Measurements from ENCODE around the gene RSPO4. TPM values are rescaled to one million over a fixed set of nuclear protein-coding genes. Genes with fewer than 3 reads are reported as not detected.

The RSPO4 gene
- total and polyA plus RNA-seq, 2 donors (not counting 3 experiments of a cell fraction or from before 2014, with no cell fraction given): not detected

DNA sequence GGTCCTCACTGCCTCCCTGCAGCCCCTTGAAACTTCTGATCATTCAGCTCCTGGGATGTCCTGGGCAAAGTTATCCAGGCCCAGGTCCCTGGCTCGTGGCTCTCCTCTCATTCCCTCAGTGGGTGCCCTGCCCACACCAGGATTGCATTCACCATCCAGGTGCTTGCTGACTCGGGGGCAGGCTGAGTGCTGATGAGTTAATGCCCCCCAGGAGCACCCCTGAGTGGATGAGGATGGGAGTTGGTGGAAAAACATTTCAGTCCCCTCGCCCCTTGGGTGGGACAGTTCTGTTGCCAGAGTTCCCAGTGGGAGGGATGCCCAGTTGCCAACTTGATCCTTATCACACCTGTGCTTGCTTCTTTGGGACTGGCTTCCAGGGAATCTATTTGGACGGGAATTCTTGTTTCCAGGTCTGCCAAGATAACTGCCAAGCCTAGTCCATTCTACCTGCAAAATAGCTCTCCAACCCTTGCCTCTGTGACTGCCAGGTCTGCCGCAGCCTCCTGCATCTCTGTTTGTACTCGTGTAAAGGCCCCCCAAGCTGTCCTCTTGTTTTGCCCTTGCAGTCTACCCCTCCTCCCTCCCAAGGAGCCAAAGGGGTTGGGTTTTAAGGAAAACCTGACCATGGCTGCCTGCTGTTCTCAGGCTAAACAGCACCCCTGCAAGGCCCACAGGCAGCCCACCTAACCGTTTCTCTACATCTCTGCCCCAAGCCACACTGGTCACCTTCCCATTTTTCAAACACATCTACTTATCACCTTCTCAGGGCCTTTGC, 11.6 kb upstream of the RSPO4 start:
- no peaks in the 10 kb centered on the region for H3K36me3 ChIP-seq (ENCODE audit: control insufficient read depth in 2 of 2, extremely low read depth in 1 of 2, insufficient read depth in 2 of 2, low read length in 2 of 2)
- FAIRE-seq (no peak), DNase-seq (ENCODE audit: low read depth, low spot score) (no peak)
- intact Hi-C loops (cut with micrococcal nuclease) (no loop called here), dilution Hi-C loops (cut with MboI; ENCODE audit: extremely low pct_ligation_motif_present, low sequenced_read_pairs) (no loop called here)
- no peaks in the 10 kb centered on the region for H3K9me3 ChIP-seq (replicated peaks; ENCODE audit: control insufficient read depth, insufficient read depth, low read length)
- H3K4me3 ChIP-seq (replicated peaks in 1 of 3; ENCODE audit: insufficient read depth in 1 of 3, low read depth in 1 of 3, low read length in 3 of 3): no peak overlapping the region
- CTCF ChIA-PET: no interaction called here
- POLR2A ChIA-PET: no interaction called here
- H3K27me3 ChIP-seq (ENCODE audit: control insufficient read depth in 2 of 2, insufficient read depth in 2 of 2, low read length in 2 of 2): no peaks in the 10 kb centered on the region
- H3K9me1 ChIP-seq (replicated peaks; ENCODE audit: control insufficient read depth, extremely low read depth, insufficient read depth, low read length): no peaks in the 10 kb centered on the region
- BruUV-seq (replicated peaks): no TSS peak
- H3K27ac ChIP-seq (ENCODE audit: insufficient read depth, low read depth, low read length): no peak overlapping the region
- H2AFZ ChIP-seq (ENCODE audit: low read depth, low read length): no peak overlapping the region
- TF ChIP-seq FOS (IDR thresholded peaks at IDR 0.05; ENCODE audit: borderline replicate concordance, insufficient read depth, low read length): no peak
- TF ChIP-seq, protein P1, sequence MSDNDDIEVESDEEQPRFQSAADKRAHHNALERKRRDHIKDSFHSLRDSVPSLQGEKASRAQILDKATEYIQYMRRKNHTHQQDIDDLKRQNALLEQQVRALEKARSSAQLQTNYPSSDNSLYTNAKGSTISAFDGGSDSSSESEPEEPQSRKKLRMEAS (IDR thresholded peaks at IDR 0.05; ENCODE audit: insufficient read depth, insufficient read length): no peak
- TF ChIP-seq POLR2A (IDR thresholded peaks at IDR 0.05; ENCODE audit: low read depth, low read length): no peak
- no peak for TF ChIP-seq GATA2 (IDR thresholded peaks at IDR 0.05; ENCODE audit: insufficient read depth, insufficient read length, low read depth, low read length)
- TF ChIP-seq POLR2AphosphoS5 (IDR thresholded peaks at IDR 0.05; ENCODE audit: insufficient read depth, low read depth, low read length): no peak
- H3K79me2 ChIP-seq (ENCODE audit: control insufficient read depth, insufficient read depth, low read length): no peaks in the 10 kb centered on the region
- no peaks in the 10 kb centered on the region for H3K4me1 ChIP-seq (ENCODE audit: control insufficient read depth, extremely low read depth, insufficient read depth, low read length)
- no peak overlapping the region for H3K4me2 ChIP-seq (ENCODE audit: insufficient read depth, low read length)
- H4K20me1 ChIP-seq (replicated peaks; ENCODE audit: control insufficient read depth, extremely low read depth, insufficient read depth, low read length): no peaks in the 10 kb centered on the region
- no peak overlapping the region for H3K9ac ChIP-seq (replicated peaks; ENCODE audit: extremely low read depth, insufficient read depth, low read length)

DNA sequence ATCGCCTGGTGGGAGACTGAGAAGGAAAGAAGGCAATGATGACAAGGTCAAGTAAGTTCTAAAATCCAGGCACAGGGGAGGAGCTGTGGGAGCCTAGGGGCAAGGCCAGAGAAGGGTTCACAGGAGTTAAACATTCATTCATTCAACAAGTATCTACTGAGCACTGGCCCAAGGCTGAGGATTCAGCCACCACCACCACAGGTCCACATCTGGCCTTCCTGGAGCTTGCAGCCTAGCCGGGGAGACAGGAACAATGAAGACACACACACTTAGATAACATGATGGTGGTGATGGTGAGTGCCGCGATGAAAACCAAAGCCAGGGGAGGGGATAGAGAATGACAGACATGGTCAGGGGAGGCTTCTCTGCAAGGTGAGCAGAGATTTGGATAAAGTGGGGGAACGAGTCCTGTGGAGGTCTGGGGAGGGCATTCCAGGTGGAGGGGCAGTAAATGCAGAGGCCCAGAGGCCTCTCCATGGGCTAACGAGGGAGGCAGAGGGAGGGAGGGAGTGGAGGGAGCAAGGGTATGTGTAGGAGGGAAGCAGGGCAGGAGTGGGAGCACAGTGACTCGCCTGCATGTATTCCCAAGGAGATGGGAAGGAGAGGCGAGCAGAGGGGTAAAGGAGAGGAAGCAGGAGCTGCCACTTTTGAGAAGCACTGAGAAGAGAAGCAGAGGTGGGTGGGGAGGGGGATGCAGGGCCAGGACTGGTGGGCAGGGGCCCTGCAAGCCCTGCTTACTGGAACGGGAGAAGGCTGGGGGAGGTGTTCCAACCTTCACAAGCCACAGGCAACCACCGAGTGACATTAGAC, 10.5 kb upstream of the RSPO4 start:
- FAIRE-seq: no peak

More for the DNA sequence above, 10.5 kb upstream of the RSPO4 start:
- no TSS peak for BruUV-seq (replicated peaks)
- POLR2A ChIA-PET: no interaction called here
- H3K9ac ChIP-seq (replicated peaks; ENCODE audit: extremely low read depth, insufficient read depth, low read length): no peak overlapping the region
- no peak for TF ChIP-seq MYC (IDR thresholded peaks at IDR 0.05; ENCODE audit: low read depth, low read length)
- no peak overlapping the region for H3K4me2 ChIP-seq (ENCODE audit: insufficient read depth, low read length)
- CTCF ChIA-PET: no interaction called here
- no peaks in the 10 kb centered on the region for H3K36me3 ChIP-seq (ENCODE audit: control insufficient read depth in 2 of 2, extremely low read depth in 1 of 2, insufficient read depth in 2 of 2, low read length in 2 of 2)
- dilution Hi-C loops (cut with MboI; ENCODE audit: extremely low pct_ligation_motif_present, low sequenced_read_pairs) (no loop called here), intact Hi-C loops (cut with micrococcal nuclease) (no loop called here)
- no peaks in the 10 kb centered on the region for H3K27me3 ChIP-seq (ENCODE audit: control insufficient read depth in 2 of 2, insufficient read depth in 2 of 2, low read length in 2 of 2)
- no peaks in the 10 kb centered on the region for H3K79me2 ChIP-seq (ENCODE audit: control insufficient read depth, insufficient read depth, low read length)
- H4K20me1 ChIP-seq (replicated peaks; ENCODE audit: control insufficient read depth, extremely low read depth, insufficient read depth, low read length): no peaks in the 10 kb centered on the region
- H3K4me3 ChIP-seq (replicated peaks in 1 of 3; ENCODE audit: insufficient read depth in 1 of 3, low read depth in 1 of 3, low read length in 3 of 3): no peak overlapping the region
- H3K9me3 ChIP-seq (replicated peaks; ENCODE audit: control insufficient read depth, insufficient read depth, low read length): no peaks in the 10 kb centered on the region
- H3K27ac ChIP-seq (ENCODE audit: insufficient read depth, low read depth, low read length): no peak overlapping the region
- DNase-seq (ENCODE audit: low read depth, low spot score): no peak
- H3K9me1 ChIP-seq (replicated peaks; ENCODE audit: control insufficient read depth, extremely low read depth, insufficient read depth, low read length): no peaks in the 10 kb centered on the region
- no peak overlapping the region for H2AFZ ChIP-seq (ENCODE audit: low read depth, low read length)
- H3K4me1 ChIP-seq (ENCODE audit: control insufficient read depth, extremely low read depth, insufficient read depth, low read length): no peaks in the 10 kb centered on the region
